HG03175 (cell line): ENCODE results near the gene MEMO1.

Experiments
- ATAC-seq: cut with Tn5 transposase; IDR thresholded peaks from one replicate; pipeline ENCODE4 v1.9.1; 2021; ENCODE audit warnings: mild to moderate bottlenecking, moderate library complexity; ENCODE audit not compliant: unreplicated experiment

Gene MEMO1

GRCh38 chr2:31832363-31832762 lies 178.4 kb downstream of the MEMO1 start:
- no peak for ATAC-seq

DNA sequence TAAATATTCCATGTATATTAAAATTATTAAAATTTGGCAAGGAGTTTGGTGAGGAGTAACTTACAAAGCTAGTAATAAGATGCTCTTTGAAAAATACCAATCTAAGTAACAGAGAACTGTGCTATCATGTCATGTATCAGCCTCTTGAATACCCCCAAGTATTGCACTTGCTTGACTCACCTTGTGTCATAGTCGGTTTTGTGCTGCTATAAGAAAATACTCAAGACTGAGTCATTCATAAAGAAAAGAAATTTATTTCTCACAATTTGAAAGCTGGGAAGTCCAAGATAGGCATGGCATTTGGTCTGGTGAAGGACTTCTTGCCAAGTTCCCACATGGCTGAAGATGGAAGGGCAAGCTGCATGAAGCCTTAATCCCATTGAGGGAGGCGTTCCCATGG lies 179.2 kb downstream of the MEMO1 start:
- ATAC-seq = no peak

- no peak for ATAC-seq
These were observed 181.9 kb downstream of the MEMO1 start for GRCh38 chr2:31828891-31829290.

- ATAC-seq = no peak
These were observed 187.2 kb downstream of the MEMO1 start for GRCh38 chr2:31823558-31823957.

DNA sequence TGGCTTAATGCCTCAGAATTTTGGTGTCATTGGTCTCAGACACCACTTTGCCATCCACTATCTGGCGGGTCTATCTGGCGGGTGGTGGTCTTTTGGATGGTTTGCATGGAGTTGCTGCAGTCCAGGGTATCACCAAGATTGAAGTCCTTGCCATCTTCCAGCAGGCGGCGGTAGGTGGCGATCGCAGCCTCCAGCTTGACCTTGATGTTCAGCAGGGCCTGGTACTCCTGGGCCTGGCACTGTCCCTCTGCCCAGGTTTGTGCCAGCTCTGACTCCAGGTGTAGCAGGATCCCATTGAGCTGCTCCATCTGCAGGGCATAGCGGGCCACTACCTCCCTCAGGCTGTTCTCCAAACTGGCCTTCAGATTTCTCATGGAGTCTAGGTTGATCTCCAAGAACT lies 188.2 kb downstream of the MEMO1 start:
- ATAC-seq = no peak
